ENCODE data around the gene ELP1. TPM values are rescaled to one million over a fixed set of nuclear protein-coding genes. Genes with fewer than 3 reads are reported as not detected.

Gene ELP1
- total RNA-seq, 2 experiments from 2014 or later: 20.4 to 20.7 TPM

- POLR2A ChIA-PET: no interaction called here
- ATAC-seq: no peak
- DNase-seq: no peak
- Mint-ChIP-seq H3K9me3 (ENCODE audit: insufficient read depth) (no peaks in the 10 kb centered on the region), H3K27me3 (ENCODE audit: low read depth) (no peaks in the 10 kb centered on the region), H3K36me3 (ENCODE audit: low read depth) (no peaks in the 10 kb centered on the region), H3K4me3 (no peak overlapping the region), H3K4me1 (ENCODE audit: low read depth) (no peaks in the 10 kb centered on the region), H3K27ac (no peak overlapping the region)
- CTCF ChIA-PET: no interaction called here
Observed at GRCh38 chr9:108956022-108956630, 22.2 kb upstream of the ELP1 start.

- ChIA-PET POLR2A (interaction anchor here (0.6 kb wide), 1 partner anchor 230 kb away, joined by 3 read pairs; no protein-coding TSS in a partner anchor), CTCF (interaction anchor here (0.6 to 2.1 kb wide), 29 partner anchors 9 to 245 kb away, joined by 3 to 15 read pairs (median 3); partner anchors contain the start of gene ABITRAM)
- DNase-seq: no peak
- no peaks in the 10 kb centered on the region for H3K9me3 Mint-ChIP-seq (ENCODE audit: insufficient read depth)
- no peak overlapping the region for H3K4me3 Mint-ChIP-seq
- H3K27me3 Mint-ChIP-seq (ENCODE audit: low read depth): no peaks in the 10 kb centered on the region
- H3K4me1 Mint-ChIP-seq (ENCODE audit: low read depth): no peaks in the 10 kb centered on the region
- H3K27ac Mint-ChIP-seq: no peak overlapping the region
- H3K36me3 Mint-ChIP-seq (ENCODE audit: low read depth): no peaks in the 10 kb centered on the region
- ATAC-seq: no peak
Observed at GRCh38 chr9:108953983-108954574, 20.2 kb upstream of the ELP1 start.

DNA sequence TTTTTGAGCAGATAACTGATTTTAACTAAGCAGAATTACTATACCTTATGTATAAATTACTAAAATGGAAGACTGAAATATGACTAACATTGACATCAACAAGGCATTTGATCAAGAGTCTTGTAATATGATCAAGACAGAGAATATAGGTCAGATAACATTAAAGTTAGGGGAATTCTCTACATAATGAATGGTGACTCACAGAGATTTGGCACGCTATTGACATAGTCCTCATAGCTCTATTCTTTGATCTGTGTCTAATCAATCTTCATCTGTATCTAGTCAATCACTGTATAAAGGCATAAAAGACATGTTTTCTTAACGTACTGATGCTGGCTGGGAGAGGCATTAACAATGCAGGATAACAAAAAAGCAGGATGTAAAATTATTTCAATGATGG lies 17.7 kb upstream of the ELP1 start:
- Mint-ChIP-seq H3K27ac (no peak overlapping the region), H3K4me3 (no peak overlapping the region), H3K36me3 (ENCODE audit: low read depth) (no peaks in the 10 kb centered on the region), H3K9me3 (ENCODE audit: insufficient read depth) (no peaks in the 10 kb centered on the region), H3K27me3 (ENCODE audit: low read depth) (no peaks in the 10 kb centered on the region), H3K4me1 (ENCODE audit: low read depth) (no peaks in the 10 kb centered on the region)
- ChIA-PET CTCF (interaction anchor here (1.2 to 1.3 kb wide), 2 partner anchors 8 to 10 kb away, joined by 4 to 5 read pairs; no protein-coding TSS in a partner anchor), POLR2A (no interaction called here)
- DNase-seq (no peak), ATAC-seq (no peak)

GRCh38 chr9:108950168-108950567 lies 16.2 kb upstream of the ELP1 start:
- Mint-ChIP-seq H3K27ac (no peak overlapping the region), H3K4me1 (ENCODE audit: low read depth) (no peaks in the 10 kb centered on the region), H3K36me3 (ENCODE audit: low read depth) (no peaks in the 10 kb centered on the region), H3K4me3 (no peak overlapping the region), H3K9me3 (ENCODE audit: insufficient read depth) (no peaks in the 10 kb centered on the region), H3K27me3 (ENCODE audit: low read depth) (no peaks in the 10 kb centered on the region)
- ATAC-seq: no peak
- ChIA-PET POLR2A (no interaction called here), CTCF (no interaction called here)
- no peak for DNase-seq

DNA sequence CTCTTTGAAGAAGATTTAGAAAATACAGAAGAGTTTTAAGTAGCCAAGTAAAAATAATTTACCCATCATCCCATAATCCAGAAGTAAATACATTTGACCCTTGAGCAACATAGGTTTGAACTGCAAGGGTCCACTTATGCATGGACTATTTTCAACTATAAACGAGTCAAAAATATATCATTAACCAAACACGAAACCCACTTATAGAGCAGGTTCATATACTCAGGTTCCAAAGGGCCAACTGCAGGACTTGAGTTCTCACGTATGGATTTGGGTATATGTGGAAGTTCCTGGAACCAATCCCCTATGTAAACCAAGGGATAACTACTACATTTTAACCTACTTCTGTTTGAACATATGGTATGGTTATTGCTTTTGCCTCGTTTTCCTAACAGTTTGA lies 6.1 kb upstream of the ELP1 start:
- DNase-seq (no peak), ATAC-seq (no peak)
- H3K9me3 Mint-ChIP-seq (ENCODE audit: insufficient read depth): no peaks in the 10 kb centered on the region
- peaks cover 4% of the 10 kb centered on the region for H3K4me1 Mint-ChIP-seq (ENCODE audit: low read depth)
- ChIA-PET POLR2A (no interaction called here), CTCF (interaction anchor here (1.6 kb wide), 1 partner anchor 14 kb away, joined by 4 read pairs; no protein-coding TSS in a partner anchor)
- no peaks in the 10 kb centered on the region for H3K27me3 Mint-ChIP-seq (ENCODE audit: low read depth)
- H3K36me3 Mint-ChIP-seq (ENCODE audit: low read depth): peaks cover 13% of the 10 kb centered on the region
- H3K4me3 Mint-ChIP-seq: no peak overlapping the region
- no peak overlapping the region for H3K27ac Mint-ChIP-seq

GRCh38 chr9:108937561-108938305 lies 3.8 kb upstream of the ELP1 start:
- CTCF ChIA-PET: no interaction called here
- H3K27me3 Mint-ChIP-seq (ENCODE audit: low read depth): no peaks in the 10 kb centered on the region

GRCh38 chr9:108934323-108934893 lies 484 bp upstream of the ELP1 start, which contains the start of gene ABITRAM:
TSS of gene ABITRAM (plus strand) at chr9:108934400. CDS start at chr9:108934487, 87 bp downstream.
- Mint-ChIP-seq H3K36me3 (ENCODE audit: low read depth) (peaks cover 11% of the 10 kb centered on the region), H3K4me1 (ENCODE audit: low read depth) (peaks cover 24% of the 10 kb centered on the region), H3K4me3 (peak within 1 kb of the TSS; percentile 98), H3K27me3 (ENCODE audit: low read depth) (no peaks in the 10 kb centered on the region), H3K9me3 (ENCODE audit: insufficient read depth) (no peaks in the 10 kb centered on the region), H3K27ac (peak within 1 kb of the TSS; percentile 98)
- ChIA-PET CTCF (interaction anchor here (1.1 kb wide), 1 partner anchor 20 kb away, joined by 3 read pairs; no protein-coding TSS in a partner anchor), POLR2A (interaction anchor here (0.6 to 1.2 kb wide), 3 partner anchors 14 to 76 kb away, joined by 3 to 4 read pairs (median 3); no protein-coding TSS in a partner anchor)
- DNase-seq (peak; percentile 81), ATAC-seq (peak; percentile 77)

More at GRCh38 chr9:108937561-108938305, 3.8 kb upstream of the ELP1 start:
- H3K36me3 Mint-ChIP-seq (ENCODE audit: low read depth): peaks cover 13% of the 10 kb centered on the region
- DNase-seq: no peak
- no peak for ATAC-seq
- H3K9me3 Mint-ChIP-seq (ENCODE audit: insufficient read depth): no peaks in the 10 kb centered on the region
- H3K27ac Mint-ChIP-seq: no peak overlapping the region
- peaks cover 17% of the 10 kb centered on the region for H3K4me1 Mint-ChIP-seq (ENCODE audit: low read depth)
- H3K4me3 Mint-ChIP-seq: no peak overlapping the region
- POLR2A ChIA-PET: interaction anchor here (0.6 kb wide), 1 partner anchor 29 kb away, joined by 3 read pairs; no protein-coding TSS in a partner anchor

GRCh38 chr9:108933231-108933717 lies 650 bp downstream of the ELP1 start:
- ChIA-PET CTCF (no interaction called here), POLR2A (no interaction called here)
- Mint-ChIP-seq H3K27ac (peak overlapping the region; percentile 98), H3K9me3 (ENCODE audit: insufficient read depth) (no peaks in the 10 kb centered on the region), H3K36me3 (ENCODE audit: low read depth) (peaks cover 12% of the 10 kb centered on the region), H3K4me3 (peak overlapping the region; percentile 98), H3K4me1 (ENCODE audit: low read depth) (peaks cover 24% of the 10 kb centered on the region), H3K27me3 (ENCODE audit: low read depth) (no peaks in the 10 kb centered on the region)
- DNase-seq: no peak
- ATAC-seq: no peak

DNA sequence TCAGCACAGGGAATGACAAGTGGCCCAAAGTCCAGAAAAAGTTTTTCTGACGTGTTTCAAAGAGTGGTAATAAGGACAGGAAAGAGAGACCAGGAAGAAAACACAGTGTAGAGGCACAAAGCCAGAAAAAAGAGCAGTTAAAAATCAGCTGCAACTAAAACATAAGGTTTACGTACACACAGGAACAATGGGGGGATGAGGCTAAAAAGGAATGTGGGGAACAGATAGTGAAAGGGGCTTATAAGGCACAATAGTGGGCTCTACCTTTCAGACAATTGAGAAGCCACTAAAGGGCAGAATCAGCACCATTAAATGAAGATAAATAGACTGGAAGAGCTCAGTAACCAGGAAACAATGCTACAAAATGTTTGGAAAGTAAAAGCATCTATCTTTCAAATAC lies 5.5 kb downstream of the ELP1 start:
- ATAC-seq: no peak
- peaks cover 13% of the 10 kb centered on the region for H3K4me1 Mint-ChIP-seq (ENCODE audit: low read depth)
- no peaks in the 10 kb centered on the region for H3K9me3 Mint-ChIP-seq (ENCODE audit: insufficient read depth)
- ChIA-PET CTCF (no interaction called here), POLR2A (no interaction called here)
- H3K4me3 Mint-ChIP-seq: no peak overlapping the region
- H3K27ac Mint-ChIP-seq: no peak overlapping the region
- DNase-seq: no peak
- no peaks in the 10 kb centered on the region for H3K27me3 Mint-ChIP-seq (ENCODE audit: low read depth)
- H3K36me3 Mint-ChIP-seq (ENCODE audit: low read depth): peaks cover 26% of the 10 kb centered on the region

- Mint-ChIP-seq H3K36me3 (ENCODE audit: low read depth) (peaks cover 34% of the 10 kb centered on the region), H3K4me1 (ENCODE audit: low read depth) (no peaks in the 10 kb centered on the region), H3K27me3 (ENCODE audit: low read depth) (no peaks in the 10 kb centered on the region), H3K4me3 (no peak overlapping the region), H3K27ac (no peak overlapping the region), H3K9me3 (ENCODE audit: insufficient read depth) (no peaks in the 10 kb centered on the region)
- ChIA-PET POLR2A (no interaction called here), CTCF (no interaction called here)
- no peak for ATAC-seq
- DNase-seq: no peak
Observed at GRCh38 chr9:108924466-108924865, 9.5 kb downstream of the ELP1 start.

DNA sequence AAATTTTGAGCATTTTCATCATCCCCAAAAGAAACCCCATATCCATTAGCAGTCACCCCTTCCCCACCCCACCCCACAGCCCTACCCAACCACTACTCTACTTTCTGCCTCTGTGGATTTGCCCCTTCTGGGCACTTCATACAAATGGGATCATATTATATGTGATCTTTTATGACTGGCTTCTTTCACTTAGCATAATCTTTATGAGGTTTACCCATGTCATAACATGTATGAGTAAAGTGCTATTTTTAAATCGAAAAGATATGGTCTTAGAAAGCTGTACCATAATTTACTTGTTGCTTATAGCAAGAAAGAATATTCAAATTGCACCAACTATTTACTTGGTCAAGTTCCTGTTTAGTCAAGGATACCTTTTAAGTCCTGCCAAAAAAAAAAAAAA lies 12.7 kb downstream of the ELP1 start:
- no peaks in the 10 kb centered on the region for H3K27me3 Mint-ChIP-seq (ENCODE audit: low read depth)
- POLR2A ChIA-PET: interaction anchor here (0.6 kb wide), 1 partner anchor 13 kb away, joined by 3 read pairs; the partner anchor contains the start of genes ABITRAM and ELP1
- no peaks in the 10 kb centered on the region for H3K4me1 Mint-ChIP-seq (ENCODE audit: low read depth)
- ATAC-seq: no peak
- CTCF ChIA-PET: interaction anchor here (0.7 kb wide), 1 partner anchor 33 kb away, joined by 3 read pairs; no protein-coding TSS in a partner anchor
- peaks cover 34% of the 10 kb centered on the region for H3K36me3 Mint-ChIP-seq (ENCODE audit: low read depth)
- H3K4me3 Mint-ChIP-seq: no peak overlapping the region
- no peak overlapping the region for H3K27ac Mint-ChIP-seq
- no peaks in the 10 kb centered on the region for H3K9me3 Mint-ChIP-seq (ENCODE audit: insufficient read depth)
- no peak for DNase-seq

Measured in activated CD8-positive, alpha-beta T cell treated with anti-CD3 and anti-CD28 coated beads, Interleukin-2, amount 10 ng/mL, durations not matched to agents 7 days and 5 days (primary cell).